ENCODE data around the gene MTA3.
"Not testable (repeated sequence)": the region's sequence is repeated elsewhere in the genome, so short reads cannot be mapped to it uniquely, and the experiment has no call there.

Gene MTA3

GRCh38 chr2:42622943-42623676 is 54.7 kb downstream of the MTA3 start:
- FAIRE-seq (no peak), DNase-seq (ENCODE audit: insufficient read length) (no peak)
- no peak for TF ChIP-seq TAF1 (IDR thresholded peaks at IDR 0.05; ENCODE audit: borderline replicate concordance, low read depth, low read length)
- no peak for TF ChIP-seq POLR2A (IDR thresholded peaks at IDR 0.05; ENCODE audit: low read depth, low read length)
- no peak for TF ChIP-seq POLR2AphosphoS5 (IDR thresholded peaks at IDR 0.05; ENCODE audit: low read depth, low read length)

GRCh38 chr2:42624047-42624446 is 55.6 kb downstream of the MTA3 start:
- FAIRE-seq (no peak), DNase-seq (ENCODE audit: insufficient read length) (no peak)
- TF ChIP-seq POLR2A (IDR thresholded peaks at IDR 0.05; ENCODE audit: low read depth, low read length) (no peak), POLR2AphosphoS5 (IDR thresholded peaks at IDR 0.05; ENCODE audit: low read depth, low read length) (no peak), TAF1 (IDR thresholded peaks at IDR 0.05; ENCODE audit: borderline replicate concordance, low read depth, low read length) (no peak)

- FAIRE-seq = not testable (repeated sequence)
These were observed 59.6 kb downstream of the MTA3 start for GRCh38 chr2:42628024-42628423.

GRCh38 chr2:42636934-42637333 is 68.5 kb downstream of the MTA3 start:
- DNase-seq (ENCODE audit: insufficient read length) = no peak
- TF ChIP-seq POLR2A (IDR thresholded peaks at IDR 0.05; ENCODE audit: low read depth, low read length) (no peak), TAF1 (IDR thresholded peaks at IDR 0.05; ENCODE audit: borderline replicate concordance, low read depth, low read length) (no peak), POLR2AphosphoS5 (IDR thresholded peaks at IDR 0.05; ENCODE audit: low read depth, low read length) (no peak)
- no peak for FAIRE-seq

More at GRCh38 chr2:42628024-42628423, 59.6 kb downstream of the MTA3 start:
- not testable (repeated sequence) for DNase-seq (ENCODE audit: insufficient read length)

GRCh38 chr2:42638080-42638784 is 69.8 kb downstream of the MTA3 start:
- TF ChIP-seq POLR2AphosphoS5 (IDR thresholded peaks at IDR 0.05; ENCODE audit: low read depth, low read length) = no peak
- TF ChIP-seq POLR2A (IDR thresholded peaks at IDR 0.05; ENCODE audit: low read depth, low read length) = no peak
- no peak for TF ChIP-seq TAF1 (IDR thresholded peaks at IDR 0.05; ENCODE audit: borderline replicate concordance, low read depth, low read length)
- FAIRE-seq (no peak), DNase-seq (ENCODE audit: insufficient read length) (no peak)

- FAIRE-seq = no peak
- no peak for DNase-seq (ENCODE audit: insufficient read length)
- no peak for TF ChIP-seq POLR2A (IDR thresholded peaks at IDR 0.05; ENCODE audit: low read depth, low read length)
- TF ChIP-seq POLR2AphosphoS5 (IDR thresholded peaks at IDR 0.05; ENCODE audit: low read depth, low read length) = no peak
- TF ChIP-seq TAF1 (IDR thresholded peaks at IDR 0.05; ENCODE audit: borderline replicate concordance, low read depth, low read length) = no peak
These were observed 71.1 kb downstream of the MTA3 start for GRCh38 chr2:42639340-42640077.

GRCh38 chr2:42640261-42640660 is 71.8 kb downstream of the MTA3 start:
- FAIRE-seq (no peak), DNase-seq (ENCODE audit: insufficient read length) (no peak)
- TF ChIP-seq POLR2A (IDR thresholded peaks at IDR 0.05; ENCODE audit: low read depth, low read length) (no peak), POLR2AphosphoS5 (IDR thresholded peaks at IDR 0.05; ENCODE audit: low read depth, low read length) (no peak), TAF1 (IDR thresholded peaks at IDR 0.05; ENCODE audit: borderline replicate concordance, low read depth, low read length) (no peak)

- not testable (repeated sequence) for FAIRE-seq; DNase-seq (ENCODE audit: insufficient read length)
These were observed 73.9 kb downstream of the MTA3 start for GRCh38 chr2:42642371-42642770.

GRCh38 chr2:42645551-42645950 is 77.1 kb downstream of the MTA3 start:
- no peak for TF ChIP-seq TAF1 (IDR thresholded peaks at IDR 0.05; ENCODE audit: borderline replicate concordance, low read depth, low read length)
- no peak for TF ChIP-seq POLR2AphosphoS5 (IDR thresholded peaks at IDR 0.05; ENCODE audit: low read depth, low read length)
- no peak for TF ChIP-seq POLR2A (IDR thresholded peaks at IDR 0.05; ENCODE audit: low read depth, low read length)
- FAIRE-seq (no peak), DNase-seq (ENCODE audit: insufficient read length) (no peak)

GRCh38 chr2:42648796-42649195 is 80.4 kb downstream of the MTA3 start:
- FAIRE-seq (no peak), DNase-seq (ENCODE audit: insufficient read length) (no peak)
- TF ChIP-seq POLR2A (IDR thresholded peaks at IDR 0.05; ENCODE audit: low read depth, low read length) = no peak
- TF ChIP-seq TAF1 (IDR thresholded peaks at IDR 0.05; ENCODE audit: borderline replicate concordance, low read depth, low read length) = no peak
- no peak for TF ChIP-seq POLR2AphosphoS5 (IDR thresholded peaks at IDR 0.05; ENCODE audit: low read depth, low read length)

GRCh38 chr2:42651057-42651456 is 82.6 kb downstream of the MTA3 start:
- no peak for TF ChIP-seq POLR2AphosphoS5 (IDR thresholded peaks at IDR 0.05; ENCODE audit: low read depth, low read length)
- TF ChIP-seq TAF1 (IDR thresholded peaks at IDR 0.05; ENCODE audit: borderline replicate concordance, low read depth, low read length) = no peak
- TF ChIP-seq POLR2A (IDR thresholded peaks at IDR 0.05; ENCODE audit: low read depth, low read length) = no peak
- FAIRE-seq (no peak), DNase-seq (ENCODE audit: insufficient read length) (no peak)

GRCh38 chr2:42652086-42652485 is 83.7 kb downstream of the MTA3 start:
- DNase-seq (ENCODE audit: insufficient read length) (no peak), FAIRE-seq (no peak)
- TF ChIP-seq POLR2A (IDR thresholded peaks at IDR 0.05; ENCODE audit: low read depth, low read length) (no peak), POLR2AphosphoS5 (IDR thresholded peaks at IDR 0.05; ENCODE audit: low read depth, low read length) (no peak), TAF1 (IDR thresholded peaks at IDR 0.05; ENCODE audit: borderline replicate concordance, low read depth, low read length) (no peak)
